Measurements from ENCODE around the gene CNEP1R1.

Gene CNEP1R1

DNA sequence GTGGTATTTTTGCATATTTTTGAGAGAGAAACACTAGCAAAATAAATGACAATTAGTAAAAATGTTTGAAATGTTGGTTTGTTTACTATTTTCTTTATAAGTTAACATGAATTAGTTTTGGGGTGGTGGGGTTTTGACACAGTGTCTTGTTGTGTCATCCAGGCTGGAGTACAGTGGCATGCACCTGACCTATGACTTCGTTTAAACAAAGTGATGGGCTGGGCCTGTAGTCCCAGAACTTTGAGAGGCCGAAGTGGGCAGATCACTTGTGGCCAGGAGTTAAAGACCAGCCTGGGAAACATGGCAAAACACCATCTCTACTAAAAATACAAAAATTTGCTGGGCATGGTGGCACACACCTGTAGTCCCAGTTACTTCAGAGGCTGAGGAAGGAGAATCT, 22.8 kb downstream of the CNEP1R1 start:
- DNase-seq (ENCODE audit: extremely low spot score) = no peak
- TF ChIP-seq ELF4 (IDR thresholded peaks at IDR 0.05) = no peak
- TF ChIP-seq SUZ12 (IDR thresholded peaks at IDR 0.05) = no peak
- TF ChIP-seq CTBP1 (IDR thresholded peaks at IDR 0.05; ENCODE audit: borderline replicate concordance) = no peak
- no peak for TF ChIP-seq LEF1 (IDR thresholded peaks at IDR 0.05; ENCODE audit: borderline replicate concordance)
- no peak for TF ChIP-seq BHLHE40 (IDR thresholded peaks at IDR 0.05; ENCODE audit: borderline replicate concordance)
- no peak for TF ChIP-seq TARDBP (IDR thresholded peaks at IDR 0.05)
- TF ChIP-seq HDGF (IDR thresholded peaks at IDR 0.05; ENCODE audit: borderline replicate concordance) = no peak
- TF ChIP-seq ARNT (IDR thresholded peaks at IDR 0.05) = no peak
- TF ChIP-seq ZNF384 (IDR thresholded peaks at IDR 0.05) = no peak
- no peak for TF ChIP-seq FOXA1 (IDR thresholded peaks at IDR 0.05)
- no peak for TF ChIP-seq NFRKB (IDR thresholded peaks at IDR 0.05)
- TF ChIP-seq FOXK2 (IDR thresholded peaks at IDR 0.05) = no peak
- TF ChIP-seq L3MBTL2 (conservative IDR thresholded peaks at IDR 0.05) = no peak
- TF ChIP-seq, protein P1, sequence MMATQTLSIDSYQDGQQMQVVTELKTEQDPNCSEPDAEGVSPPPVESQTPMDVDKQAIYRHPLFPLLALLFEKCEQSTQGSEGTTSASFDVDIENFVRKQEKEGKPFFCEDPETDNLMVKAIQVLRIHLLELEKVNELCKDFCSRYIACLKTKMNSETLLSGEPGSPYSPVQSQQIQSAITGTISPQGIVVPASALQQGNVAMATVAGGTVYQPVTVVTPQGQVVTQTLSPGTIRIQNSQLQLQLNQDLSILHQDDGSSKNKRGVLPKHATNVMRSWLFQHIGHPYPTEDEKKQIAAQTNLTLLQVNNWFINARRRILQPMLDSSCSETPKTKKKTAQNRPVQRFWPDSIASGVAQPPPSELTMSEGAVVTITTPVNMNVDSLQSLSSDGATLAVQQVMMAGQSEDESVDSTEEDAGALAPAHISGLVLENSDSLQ (IDR thresholded peaks at IDR 0.05) = no peak
- no peak for TF ChIP-seq FOXM1 (IDR thresholded peaks at IDR 0.05; ENCODE audit: borderline replicate concordance)
- TF ChIP-seq SP1 (IDR thresholded peaks at IDR 0.05) = no peak
- ChIA-PET POLR2A (no interaction called here), CTCF (no interaction called here)

DNA sequence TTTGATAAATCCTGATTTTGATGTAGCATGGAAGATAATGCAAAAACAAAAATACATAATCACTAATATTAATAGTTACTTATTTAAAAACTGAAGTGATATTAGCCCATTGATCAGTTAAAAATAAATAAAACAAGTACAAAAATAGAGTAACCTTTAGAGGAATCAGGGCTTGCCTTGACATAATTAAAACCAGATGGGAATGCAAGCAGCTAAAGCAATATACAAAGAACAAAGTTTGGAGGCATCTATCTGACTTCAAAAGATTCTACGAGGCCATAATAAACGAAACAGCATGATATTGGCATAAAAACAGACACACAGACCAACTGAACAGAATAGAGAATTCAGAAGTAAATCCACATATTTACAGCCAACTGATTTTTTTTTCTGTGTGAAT, 25.8 kb downstream of the CNEP1R1 start:
- TF ChIP-seq FOXM1 (IDR thresholded peaks at IDR 0.05; ENCODE audit: borderline replicate concordance) (no peak), L3MBTL2 (conservative IDR thresholded peaks at IDR 0.05) (no peak), ARNT (IDR thresholded peaks at IDR 0.05) (no peak), CTBP1 (IDR thresholded peaks at IDR 0.05; ENCODE audit: borderline replicate concordance) (no peak), ELF4 (IDR thresholded peaks at IDR 0.05) (no peak), NFRKB (IDR thresholded peaks at IDR 0.05) (no peak), ZNF384 (IDR thresholded peaks at IDR 0.05) (no peak), FOXK2 (IDR thresholded peaks at IDR 0.05) (no peak)
- TF ChIP-seq, protein P1 (IDR thresholded peaks at IDR 0.05) = no peak
- no peak for DNase-seq (ENCODE audit: extremely low spot score)
- ChIA-PET CTCF (no interaction called here), POLR2A (no interaction called here)

DNA sequence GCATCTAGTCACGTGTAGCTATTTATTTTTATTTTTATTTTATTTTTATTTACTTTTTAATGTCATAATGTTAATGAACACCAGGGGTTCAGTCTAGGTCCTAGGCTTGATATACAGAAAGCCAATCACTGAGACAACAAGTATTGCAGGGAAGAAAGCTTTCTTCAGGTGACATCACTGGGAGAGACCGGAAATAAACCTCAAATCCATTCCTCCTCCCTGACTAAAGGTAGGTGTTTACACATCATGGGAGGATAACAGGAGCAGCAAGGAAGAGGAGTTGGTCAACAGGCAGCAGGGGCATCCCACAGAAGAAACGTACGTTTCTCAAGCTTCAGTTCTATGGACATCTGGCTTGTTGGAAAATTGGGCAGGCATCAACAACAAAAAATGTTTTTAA, 31.2 kb downstream of the CNEP1R1 start:
- TF ChIP-seq NFRKB (IDR thresholded peaks at IDR 0.05) = no peak
- no peak for TF ChIP-seq FOXM1 (IDR thresholded peaks at IDR 0.05; ENCODE audit: borderline replicate concordance)
- TF ChIP-seq, protein P1 (IDR thresholded peaks at IDR 0.05) = no peak
- no peak for TF ChIP-seq L3MBTL2 (conservative IDR thresholded peaks at IDR 0.05)
- no peak for TF ChIP-seq BHLHE40 (IDR thresholded peaks at IDR 0.05; ENCODE audit: borderline replicate concordance)
- TF ChIP-seq LEF1 (IDR thresholded peaks at IDR 0.05; ENCODE audit: borderline replicate concordance) = no peak
- TF ChIP-seq ELF4 (IDR thresholded peaks at IDR 0.05) = no peak
- no peak for TF ChIP-seq SUZ12 (IDR thresholded peaks at IDR 0.05)
- DNase-seq (ENCODE audit: extremely low spot score) = no peak
- ChIA-PET POLR2A (interaction anchor here (1.1 kb wide), 1 partner anchor 10 kb away, joined by 4 read pairs; the partner anchor contains the start of gene HEATR3), CTCF (no interaction called here)

DNA sequence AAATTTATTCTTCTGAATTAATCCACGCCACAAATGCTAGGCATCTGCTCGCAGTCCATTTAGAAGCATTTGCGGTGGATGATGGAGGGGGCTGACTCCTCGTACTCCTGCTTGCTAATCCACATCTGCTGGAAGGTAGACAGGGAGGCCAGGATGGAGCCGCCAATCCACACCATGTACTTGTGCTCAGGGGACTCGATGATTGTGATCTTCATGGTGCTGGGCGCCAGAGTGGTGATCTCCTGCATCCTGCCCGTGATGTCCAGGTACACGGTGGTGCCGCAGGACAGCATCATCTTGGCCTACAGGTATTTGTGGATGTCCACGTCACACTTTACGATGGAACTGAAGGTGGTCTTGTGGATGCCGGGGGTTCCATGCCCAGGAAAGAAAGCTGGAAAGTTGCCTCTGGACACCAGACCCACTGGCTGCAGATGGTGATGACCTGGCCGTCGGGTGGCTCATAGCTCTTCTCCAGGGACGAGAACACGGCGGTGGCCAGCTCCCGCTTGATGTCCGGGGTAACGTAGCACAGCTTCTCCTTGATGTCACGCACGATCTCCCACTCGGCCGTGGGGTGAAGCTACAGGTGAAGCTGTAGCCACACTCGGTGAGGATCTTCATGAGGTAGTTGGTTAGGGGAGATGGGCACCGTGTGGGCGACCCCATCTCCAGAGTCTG, 33.2 kb downstream of the CNEP1R1 start:
- POLR2A ChIA-PET = interaction anchor here (0.9 kb wide), 1 partner anchor 12 kb away, joined by 3 read pairs; no protein-coding TSS in a partner anchor
- DNase-seq (ENCODE audit: extremely low spot score) = no peak
- CTCF ChIA-PET = no interaction called here
- TF ChIP-seq ARNT (IDR thresholded peaks at IDR 0.05) (no peak), BHLHE40 (IDR thresholded peaks at IDR 0.05; ENCODE audit: borderline replicate concordance) (no peak), L3MBTL2 (conservative IDR thresholded peaks at IDR 0.05) (no peak), FOXK2 (IDR thresholded peaks at IDR 0.05) (no peak)

DNA sequence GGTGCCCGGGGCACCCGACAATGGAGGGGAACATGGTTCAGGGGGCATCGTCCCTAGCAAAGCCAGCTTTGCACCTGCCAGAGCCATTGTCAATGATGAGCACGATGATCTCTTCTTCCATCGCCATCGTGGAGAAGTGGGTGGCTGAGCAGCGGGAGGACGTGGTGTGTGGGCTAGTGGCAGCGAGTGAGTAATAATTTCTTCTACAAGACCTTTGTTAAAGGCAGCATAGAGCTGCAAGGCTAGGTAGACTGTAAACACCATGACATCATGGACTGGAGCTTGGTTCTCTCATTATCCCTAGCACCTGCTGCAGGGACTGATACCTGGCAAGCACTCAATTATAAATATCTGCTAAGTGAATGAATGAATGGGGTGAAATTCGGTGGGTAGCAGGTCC, 34.1 kb downstream of the CNEP1R1 start:
- ChIA-PET CTCF (no interaction called here), POLR2A (no interaction called here)
- DNase-seq (ENCODE audit: extremely low spot score) = no peak
- TF ChIP-seq FOXK2 (IDR thresholded peaks at IDR 0.05) (no peak), ZNF384 (IDR thresholded peaks at IDR 0.05) (no peak), NFRKB (IDR thresholded peaks at IDR 0.05) (no peak), TARDBP (IDR thresholded peaks at IDR 0.05) (no peak), ARNT (IDR thresholded peaks at IDR 0.05) (no peak), SUZ12 (IDR thresholded peaks at IDR 0.05) (no peak), L3MBTL2 (conservative IDR thresholded peaks at IDR 0.05) (no peak), BHLHE40 (IDR thresholded peaks at IDR 0.05; ENCODE audit: borderline replicate concordance) (no peak), CTBP1 (IDR thresholded peaks at IDR 0.05; ENCODE audit: borderline replicate concordance) (no peak), ELF4 (IDR thresholded peaks at IDR 0.05) (no peak), FOXA1 (IDR thresholded peaks at IDR 0.05) (no peak), SP1 (IDR thresholded peaks at IDR 0.05) (no peak), LEF1 (IDR thresholded peaks at IDR 0.05; ENCODE audit: borderline replicate concordance) (no peak), HDGF (IDR thresholded peaks at IDR 0.05; ENCODE audit: borderline replicate concordance) (no peak), FOXM1 (IDR thresholded peaks at IDR 0.05; ENCODE audit: borderline replicate concordance) (no peak)
- TF ChIP-seq, protein P1 (IDR thresholded peaks at IDR 0.05) = no peak

DNA sequence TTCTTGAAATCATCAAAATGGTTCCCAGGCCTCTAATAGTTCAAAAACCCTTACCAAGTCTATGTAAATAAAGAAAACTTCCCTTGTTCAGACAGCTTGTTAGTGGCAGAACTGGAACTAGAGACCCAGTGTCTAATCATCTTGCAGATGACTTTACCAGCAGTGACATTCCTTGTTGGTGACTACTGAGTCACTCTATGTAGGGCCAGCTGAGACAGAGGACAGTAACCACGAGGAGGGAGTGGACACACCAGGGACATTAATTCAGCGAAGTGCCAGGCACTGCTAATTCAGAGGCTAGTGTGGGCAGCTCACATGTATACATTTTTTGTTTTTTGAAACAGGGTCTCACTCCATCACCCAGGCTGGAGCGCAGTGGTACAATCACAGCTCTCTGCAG, 34.6 kb downstream of the CNEP1R1 start:
- CTCF ChIA-PET = no interaction called here
- POLR2A ChIA-PET = no interaction called here
- TF ChIP-seq ARNT (IDR thresholded peaks at IDR 0.05) (no peak), SUZ12 (IDR thresholded peaks at IDR 0.05) (no peak), HDGF (IDR thresholded peaks at IDR 0.05; ENCODE audit: borderline replicate concordance) (no peak), TARDBP (IDR thresholded peaks at IDR 0.05) (no peak), FOXA1 (IDR thresholded peaks at IDR 0.05) (no peak)
- TF ChIP-seq, protein P1 (IDR thresholded peaks at IDR 0.05) = no peak
- no peak for DNase-seq (ENCODE audit: extremely low spot score)

Data from HEK293T (cell line).